ENCODE data around the gene LRRC14B.

DNA sequence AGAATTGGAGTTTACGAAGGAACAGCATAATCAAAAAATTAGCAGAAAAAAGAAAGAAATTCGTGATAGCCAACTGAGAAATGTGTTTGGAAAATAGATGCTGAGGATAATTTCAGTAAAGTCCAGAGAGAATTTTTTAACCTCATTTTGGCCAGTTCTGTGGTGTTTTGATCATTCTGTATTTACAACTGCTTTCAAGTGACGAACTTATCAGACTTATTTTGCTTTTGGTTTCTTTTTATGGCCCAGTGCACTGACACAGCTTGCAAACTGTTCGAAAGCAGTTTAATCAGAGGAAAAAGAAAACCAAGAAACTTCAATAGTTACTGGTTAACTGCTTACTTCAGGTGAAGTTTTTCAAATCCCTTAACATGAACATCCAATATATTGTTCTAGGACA, 28.7 kb downstream of the LRRC14B start:
- TF ChIP-seq, protein P1, sequence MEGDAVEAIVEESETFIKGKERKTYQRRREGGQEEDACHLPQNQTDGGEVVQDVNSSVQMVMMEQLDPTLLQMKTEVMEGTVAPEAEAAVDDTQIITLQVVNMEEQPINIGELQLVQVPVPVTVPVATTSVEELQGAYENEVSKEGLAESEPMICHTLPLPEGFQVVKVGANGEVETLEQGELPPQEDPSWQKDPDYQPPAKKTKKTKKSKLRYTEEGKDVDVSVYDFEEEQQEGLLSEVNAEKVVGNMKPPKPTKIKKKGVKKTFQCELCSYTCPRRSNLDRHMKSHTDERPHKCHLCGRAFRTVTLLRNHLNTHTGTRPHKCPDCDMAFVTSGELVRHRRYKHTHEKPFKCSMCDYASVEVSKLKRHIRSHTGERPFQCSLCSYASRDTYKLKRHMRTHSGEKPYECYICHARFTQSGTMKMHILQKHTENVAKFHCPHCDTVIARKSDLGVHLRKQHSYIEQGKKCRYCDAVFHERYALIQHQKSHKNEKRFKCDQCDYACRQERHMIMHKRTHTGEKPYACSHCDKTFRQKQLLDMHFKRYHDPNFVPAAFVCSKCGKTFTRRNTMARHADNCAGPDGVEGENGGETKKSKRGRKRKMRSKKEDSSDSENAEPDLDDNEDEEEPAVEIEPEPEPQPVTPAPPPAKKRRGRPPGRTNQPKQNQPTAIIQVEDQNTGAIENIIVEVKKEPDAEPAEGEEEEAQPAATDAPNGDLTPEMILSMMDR (conservative IDR thresholded peaks at IDR 0.05), result no peak
- no peak for TF ChIP-seq ZFX (IDR thresholded peaks at IDR 0.05)

Data from C4-2B (cell line).